Karpas-422 (cell line): Measurements from ENCODE around the gene NDRG2. TPM values are rescaled to one million over a fixed set of nuclear protein-coding genes. Genes with fewer than 3 reads are reported as not detected.

Experiments used
- DNase-seq: peaks from one replicate; pipeline ENCODE4 v3.0.0-alpha.2; 2015
- H2AFZ ChIP-seq: fragments of 200-600 bp; sonication (generic); 2 replicates; pipeline ENCODE4 v1.6.1; 2014; ENCODE audit warnings: antibody characterized with exemption, low read length, mixed read lengths
- H3K27ac ChIP-seq: fragments of 200-600 bp; sonication (generic); 2 replicates; pipeline ENCODE4 v1.5.1; 2014; ENCODE audit warnings: mild to moderate bottlenecking, low read length, moderate library complexity
- H3K27me3 ChIP-seq: fragments of 200-600 bp; sonication (generic); 2 replicates; pipeline ENCODE4 v1.6.1; 2014; ENCODE audit warnings: low read length, mixed read lengths
- H3K36me3 ChIP-seq: fragments of 200-600 bp; sonication (generic); 2 replicates; pipeline ENCODE4 v1.6.1; 2014; ENCODE audit warnings: low read length, mixed read lengths; ENCODE audit not compliant: insufficient read depth
- H3K4me1 ChIP-seq: fragments of 200-600 bp; sonication (generic); 2 replicates; pipeline ENCODE4 v1.6.1; 2014; ENCODE audit warnings: mild to moderate bottlenecking, low read length, mixed read lengths
- H3K4me2 ChIP-seq: fragments of 200-600 bp; sonication (generic); 2 replicates; pipeline ENCODE4 v1.6.1; 2014; ENCODE audit warnings: low read length, low read depth, mild to moderate bottlenecking; ENCODE audit not compliant: poor library complexity, severe bottlenecking
- H3K4me3 ChIP-seq: fragments of 200-600 bp; sonication (generic); 2 replicates; pipeline ENCODE4 v1.5.1; 2014; ENCODE audit warnings: mild to moderate bottlenecking, antibody characterized with exemption, low read length, mixed read lengths
- H3K79me2 ChIP-seq: fragments of 200-600 bp; sonication (generic); 2 replicates; pipeline ENCODE4 v1.6.1; 2014; ENCODE audit warnings: mild to moderate bottlenecking, low read length, mixed read lengths
- H3K9ac ChIP-seq: fragments of 200-600 bp; sonication (generic); 2 replicates; pipeline ENCODE4 v1.6.0; 2014; ENCODE audit warnings: low read length
- H3K9me2 ChIP-seq: fragments of 200-600 bp; sonication (generic), shearing (Covaris generic); replicated peaks from 2 replicates; pipeline ENCODE4 v1.6.0; 2014; ENCODE audit warnings: mild to moderate bottlenecking, low read length, moderate library complexity; ENCODE audit not compliant: insufficient read depth
- H3K9me3 ChIP-seq: fragments of 300-700, 200-600 bp; sonication (generic); 2 replicates; pipeline ENCODE4 v1.6.1; 2014; ENCODE audit warnings: low read length, mixed read lengths
- H4K20me1 ChIP-seq: fragments of 200-600 bp; sonication (generic); 2 replicates; pipeline ENCODE4 v1.6.1; 2014; ENCODE audit warnings: mild to moderate bottlenecking, antibody characterized with exemption, low read length, low read depth; ENCODE audit not compliant: insufficient read depth
- total RNA-seq: library from RNA; depleted of rRNA; stranded (reverse); fragments of >200 nt; shearing (Covaris generic); gene quantifications from 2 replicates; pipeline ENCODE4 v1.2.3, GENCODE V29; 2014; ENCODE audit warnings: low replicate concordance

NDRG2 gene
- total RNA-seq, 1 experiment from 2014 or later = not detected

GRCh38 chr14:21058903-21059302 is 34.0 kb upstream of the NDRG2 start:
- Histone ChIP-seq H3K36me3 (no peaks in the 10 kb centered on the region), H3K27ac (no peak overlapping the region), H2AFZ (no peak overlapping the region), H3K4me2 (no peak overlapping the region), H3K27me3 (no peaks in the 10 kb centered on the region), H3K9me3 (no peaks in the 10 kb centered on the region), H3K9me2 (no peaks in the 10 kb centered on the region), H3K4me1 (no peaks in the 10 kb centered on the region), H3K4me3 (no peak overlapping the region), H3K79me2 (no peaks in the 10 kb centered on the region), H3K9ac (no peak overlapping the region), H4K20me1 (no peaks in the 10 kb centered on the region)
- DNase-seq = no peak

DNA sequence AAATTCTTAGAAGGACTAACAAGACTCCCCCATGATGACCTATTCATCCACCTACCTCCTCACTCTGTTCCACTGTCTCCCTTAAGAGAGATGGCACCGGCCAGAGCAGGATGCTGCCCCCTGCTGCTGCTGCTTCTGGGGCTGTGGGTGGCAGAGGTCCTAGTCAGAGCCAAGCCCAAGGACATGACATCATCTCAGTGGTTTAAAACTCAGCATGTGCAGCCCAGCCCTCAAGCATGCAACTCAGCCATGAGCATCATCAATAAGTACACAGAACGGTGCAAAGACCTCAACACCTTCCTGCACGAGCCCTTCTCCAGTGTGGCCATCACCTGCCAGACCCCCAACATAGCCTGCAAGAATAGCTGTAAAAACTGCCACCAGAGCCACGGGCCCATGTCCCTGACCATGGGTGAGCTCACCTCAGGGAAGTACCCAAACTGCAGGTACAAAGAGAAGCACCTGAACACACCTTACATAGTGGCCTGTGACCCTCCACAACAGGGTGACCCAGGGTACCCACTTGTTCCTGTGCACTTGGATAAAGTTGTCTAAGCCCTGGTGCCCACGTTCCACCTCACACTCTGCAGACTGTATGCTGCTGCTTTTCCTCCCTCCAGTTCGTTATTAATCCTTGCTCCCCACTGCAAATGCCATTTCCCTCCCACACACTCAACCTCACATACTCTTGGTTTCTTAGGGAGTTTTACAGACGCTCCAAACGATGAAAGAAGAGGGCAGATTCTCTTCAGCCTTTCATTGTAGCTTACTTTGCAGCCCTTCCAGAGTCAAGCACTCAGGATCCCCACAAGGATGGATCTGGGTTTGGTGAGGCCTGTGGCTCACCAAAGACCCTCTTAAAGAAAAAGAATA is 33.2 kb upstream of the NDRG2 start, which contains the start of gene RNASE8:
RNASE8 (plus strand) TSS at position 20 of the 873 bp plus-strand sequence; CDS start at position 91, 71 bp downstream.
- DNase-seq = no peak
- H3K4me3 ChIP-seq = no peak within 1 kb of the TSS
- no peaks in the 10 kb centered on the region for H3K79me2 ChIP-seq
- H3K4me2 ChIP-seq = no peak within 1 kb of the TSS
- no peaks in the 10 kb centered on the region for H3K9me2 ChIP-seq
- H3K9me3 ChIP-seq = no peaks in the 10 kb centered on the region
- no peaks in the 10 kb centered on the region for H3K4me1 ChIP-seq
- H2AFZ ChIP-seq = no peak within 1 kb of the TSS
- H4K20me1 ChIP-seq = no peaks in the 10 kb centered on the region
- no peak within 1 kb of the TSS for H3K27ac ChIP-seq
- no peak within 1 kb of the TSS for H3K9ac ChIP-seq
- H3K27me3 ChIP-seq = no peaks in the 10 kb centered on the region
- no peaks in the 10 kb centered on the region for H3K36me3 ChIP-seq

GRCh38 chr14:21056520-21057163 is 31.8 kb upstream of the NDRG2 start:
- H3K27me3 ChIP-seq = no peaks in the 10 kb centered on the region
- no peaks in the 10 kb centered on the region for H3K79me2 ChIP-seq
- no peak overlapping the region for H3K27ac ChIP-seq
- no peak for DNase-seq
- H3K9ac ChIP-seq = no peak overlapping the region
- no peaks in the 10 kb centered on the region for H3K36me3 ChIP-seq
- H3K4me1 ChIP-seq = no peaks in the 10 kb centered on the region
- no peak overlapping the region for H3K4me2 ChIP-seq
- no peaks in the 10 kb centered on the region for H3K9me2 ChIP-seq
- H3K9me3 ChIP-seq = no peaks in the 10 kb centered on the region
- H4K20me1 ChIP-seq = no peaks in the 10 kb centered on the region
- no peak overlapping the region for H2AFZ ChIP-seq
- no peak overlapping the region for H3K4me3 ChIP-seq

DNA sequence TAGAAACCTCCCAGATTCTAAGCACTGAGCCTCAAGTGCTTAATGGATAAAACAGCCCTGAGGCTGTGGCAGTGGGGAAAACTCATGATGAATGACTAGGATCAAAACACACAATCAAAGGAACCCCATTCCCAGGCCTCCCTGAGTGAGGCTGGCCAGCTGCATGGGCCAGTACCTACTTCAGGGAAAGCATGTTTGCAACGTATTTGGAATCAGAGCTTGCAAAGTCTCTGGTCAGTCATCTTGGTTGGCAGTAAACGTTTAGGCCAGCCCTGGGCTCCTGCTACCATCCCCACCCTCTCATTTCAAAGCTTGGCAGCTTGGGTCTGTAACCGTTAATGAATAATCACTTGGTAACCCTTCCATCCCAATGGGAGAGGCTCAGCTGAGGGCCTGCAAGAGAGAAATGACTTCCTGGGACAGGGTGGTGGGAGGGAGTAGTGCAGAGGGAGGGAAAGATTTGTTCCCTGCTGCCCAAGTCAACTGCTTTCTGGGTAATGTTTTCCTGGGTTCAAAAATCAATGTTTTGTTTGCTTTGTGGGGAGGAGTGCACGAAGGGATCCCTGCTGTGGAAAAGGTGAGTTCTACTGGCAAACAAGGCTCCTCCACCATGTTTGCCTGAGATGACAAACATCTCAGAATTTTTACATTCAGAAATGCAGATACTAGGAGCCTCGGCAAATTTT is 30.7 kb upstream of the NDRG2 start:
- H3K27ac ChIP-seq = no peak overlapping the region
- H3K9me3 ChIP-seq = no peaks in the 10 kb centered on the region
- no peaks in the 10 kb centered on the region for H3K9me2 ChIP-seq
- no peak overlapping the region for H3K4me2 ChIP-seq
- no peak overlapping the region for H3K4me3 ChIP-seq
- H3K27me3 ChIP-seq = no peaks in the 10 kb centered on the region
- no peak overlapping the region for H2AFZ ChIP-seq
- H4K20me1 ChIP-seq = no peaks in the 10 kb centered on the region
- H3K4me1 ChIP-seq = no peaks in the 10 kb centered on the region
- no peaks in the 10 kb centered on the region for H3K79me2 ChIP-seq
- no peaks in the 10 kb centered on the region for H3K36me3 ChIP-seq
- no peak overlapping the region for H3K9ac ChIP-seq
- no peak for DNase-seq

DNA sequence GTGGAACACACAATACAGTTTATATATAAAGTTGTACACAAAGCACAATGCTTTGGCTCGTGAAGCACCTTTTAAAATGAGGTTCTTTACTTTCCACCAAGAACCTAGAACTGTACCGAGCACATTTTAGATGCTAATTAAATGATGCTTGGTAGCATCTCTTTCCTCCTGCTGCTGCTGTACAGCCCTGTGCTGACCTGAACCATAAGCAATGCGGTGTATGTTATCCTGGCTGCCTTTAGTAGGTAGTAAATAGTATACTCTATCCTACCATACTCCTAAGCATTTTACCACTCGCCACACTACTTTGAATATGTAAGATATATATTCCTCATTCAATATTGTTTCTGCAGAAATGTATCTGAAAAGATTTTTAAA is 29.9 kb upstream of the NDRG2 start:
- H3K9me3 ChIP-seq = no peaks in the 10 kb centered on the region
- DNase-seq = no peak
- no peaks in the 10 kb centered on the region for H3K27me3 ChIP-seq
- no peaks in the 10 kb centered on the region for H3K9me2 ChIP-seq
- H3K36me3 ChIP-seq = no peaks in the 10 kb centered on the region
- H3K9ac ChIP-seq = no peak overlapping the region
- no peak overlapping the region for H3K27ac ChIP-seq
- no peaks in the 10 kb centered on the region for H3K79me2 ChIP-seq
- H3K4me3 ChIP-seq = no peak overlapping the region
- H2AFZ ChIP-seq = no peak overlapping the region
- H4K20me1 ChIP-seq = no peaks in the 10 kb centered on the region
- H3K4me2 ChIP-seq = no peak overlapping the region
- no peaks in the 10 kb centered on the region for H3K4me1 ChIP-seq

- Histone ChIP-seq H3K27me3 (no peaks in the 10 kb centered on the region), H3K9me2 (no peaks in the 10 kb centered on the region), H3K36me3 (no peaks in the 10 kb centered on the region), H3K4me3 (no peak overlapping the region), H3K9me3 (no peaks in the 10 kb centered on the region), H3K9ac (no peak overlapping the region), H3K4me2 (no peak overlapping the region), H3K27ac (no peak overlapping the region), H4K20me1 (no peaks in the 10 kb centered on the region), H3K4me1 (no peaks in the 10 kb centered on the region), H2AFZ (no peak overlapping the region), H3K79me2 (no peaks in the 10 kb centered on the region)
- no peak for DNase-seq
These were observed 29.4 kb upstream of the NDRG2 start for GRCh38 chr14:21054123-21054767.

DNA sequence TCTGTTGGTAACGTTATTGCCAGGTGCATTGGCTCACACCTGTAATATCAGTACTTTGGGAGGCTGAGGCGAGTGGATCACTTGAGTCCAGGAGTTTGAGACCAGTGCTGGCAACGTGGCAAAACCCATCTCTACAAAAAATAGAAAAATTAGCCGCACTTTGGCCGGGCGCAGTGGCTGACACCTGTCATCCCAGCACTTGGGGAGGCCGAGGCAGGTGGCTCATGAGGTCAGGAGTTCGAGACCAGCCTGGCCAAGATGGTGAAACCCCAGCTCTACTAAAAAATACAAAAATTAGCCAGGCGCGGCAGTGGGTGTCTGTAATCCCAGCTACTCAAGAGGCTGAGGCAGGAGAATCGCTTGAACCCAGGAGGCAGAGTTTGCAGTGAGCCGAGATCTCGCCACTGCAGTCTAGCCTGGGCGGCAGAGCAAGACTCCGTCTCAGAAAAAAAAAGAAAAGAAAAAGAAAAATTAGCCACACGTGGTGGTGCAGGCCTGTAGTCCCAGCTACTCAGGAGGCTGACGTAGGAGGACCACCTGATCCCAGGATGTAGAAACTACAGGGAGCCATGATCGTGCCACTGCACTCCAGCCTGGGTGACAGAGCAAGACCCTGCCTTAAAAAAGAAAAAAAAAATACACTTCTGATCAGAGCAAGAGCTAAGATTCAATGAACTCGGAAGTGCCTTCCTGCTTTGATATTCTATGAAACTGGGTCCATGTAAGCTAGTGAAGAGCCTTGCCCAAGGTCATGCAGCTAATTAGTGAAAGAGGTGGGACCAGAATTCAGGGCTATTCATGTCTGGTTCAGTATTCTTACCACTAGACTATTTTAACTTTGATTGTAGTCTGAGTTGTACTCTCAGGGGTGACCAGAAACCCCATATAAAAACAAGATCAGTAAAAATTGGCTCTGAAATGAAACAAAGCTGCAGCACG is 28.6 kb upstream of the NDRG2 start:
- no peaks in the 10 kb centered on the region for H3K9me2 ChIP-seq
- H3K27me3 ChIP-seq = no peaks in the 10 kb centered on the region
- no peak overlapping the region for H3K9ac ChIP-seq
- H3K79me2 ChIP-seq = no peaks in the 10 kb centered on the region
- no peak overlapping the region for H3K4me3 ChIP-seq
- no peaks in the 10 kb centered on the region for H3K4me1 ChIP-seq
- no peaks in the 10 kb centered on the region for H3K36me3 ChIP-seq
- no peak overlapping the region for H2AFZ ChIP-seq
- no peaks in the 10 kb centered on the region for H4K20me1 ChIP-seq
- H3K4me2 ChIP-seq = no peak overlapping the region
- H3K9me3 ChIP-seq = no peaks in the 10 kb centered on the region
- no peak overlapping the region for H3K27ac ChIP-seq
- no peak for DNase-seq
